WTC11 (cell line): ENCODE data around the gene PIPOX. TPM values are rescaled to one million over a fixed set of nuclear protein-coding genes. Genes with fewer than 3 reads are reported as not detected.
A peak's percentile ranks its signal among the peaks of the same experiment; 100 is the strongest.

ENCODE experiments used
- ATAC-seq: fragments of 200-7000 bp; cut with Tn5 transposase; 2 replicates; pipeline ENCODE4 v1.10.0; 2021; ENCODE audit warnings: mild to moderate bottlenecking, moderate library complexity
- CTCF ChIA-PET: fragments of 300-600 bp; sonication (Branson Sonifier 250); formaldehyde crosslinking; loops from one replicate; lab custom pipeline; 2021; ENCODE audit warnings: antibody characterized with exemption; lab: Charles Lee
- POLR2A ChIA-PET: fragments of 350-600 bp; sonication (Branson Sonifier 250); formaldehyde crosslinking; loops from one replicate; lab custom pipeline; 2021; ENCODE audit warnings: antibody characterized with exemption; lab: Charles Lee
- DNase-seq: peaks from one replicate; pipeline ENCODE4 v3.0.0; 2021; ENCODE audit warnings: low spot score
- H3K27ac Mint-ChIP-seq: 2 replicates; pipeline ENCODE4 v1.8.0; 2021; ENCODE audit warnings: mixed read lengths
- H3K27me3 Mint-ChIP-seq: 2 replicates; pipeline ENCODE4 v1.8.0; 2021; ENCODE audit warnings: low read depth, mild to moderate bottlenecking, moderate library complexity, mixed read lengths
- H3K36me3 Mint-ChIP-seq: 2 replicates; pipeline ENCODE4 v1.8.0; 2021; ENCODE audit warnings: mixed read lengths
- H3K4me1 Mint-ChIP-seq: 2 replicates; pipeline ENCODE4 v1.8.0; 2022; ENCODE audit warnings: mixed read lengths
- H3K4me3 Mint-ChIP-seq: 2 replicates; pipeline ENCODE4 v1.8.0; 2021; ENCODE audit warnings: mild to moderate bottlenecking, moderate library complexity, mixed read lengths
- H3K9me3 Mint-ChIP-seq: 2 replicates; pipeline ENCODE4 v1.8.0; 2021; ENCODE audit warnings: mixed read lengths
- AR ChIP-seq: fragments of 250-450 bp; sonication (Bioruptor Pico); IDR thresholded peaks from 2 replicates; pipeline ENCODE4 v1.9.0; 2021; ENCODE audit warnings: mild to moderate bottlenecking
- ATF2 ChIP-seq: sonication (generic); formaldehyde crosslinking; IDR thresholded peaks from 2 replicates; pipeline ENCODE4 v1.8.1; 2022; ENCODE audit warnings: low read depth, missing genetic modification reagents, borderline replicate concordance
- CBFB ChIP-seq: sonication (generic); formaldehyde crosslinking; IDR thresholded peaks from 2 replicates; pipeline ENCODE4 v1.8.1; 2022; ENCODE audit warnings: mild to moderate bottlenecking, low read depth, missing genetic modification reagents
- E2F5 ChIP-seq: sonication (generic); formaldehyde crosslinking; IDR thresholded peaks from 2 replicates; pipeline ENCODE4 v1.8.1; 2022; ENCODE audit warnings: mild to moderate bottlenecking, moderate library complexity, missing genetic modification reagents
- MYBL2 ChIP-seq: sonication (generic); formaldehyde crosslinking; IDR thresholded peaks from 2 replicates; pipeline ENCODE4 v1.8.1; 2023; ENCODE audit warnings: mild to moderate bottlenecking, moderate library complexity, missing genetic modification reagents
- NFYB ChIP-seq: sonication (generic); formaldehyde crosslinking; conservative IDR thresholded peaks from 2 replicates; pipeline ENCODE4 v1.8.0; 2022; ENCODE audit warnings: low read depth, missing genetic modification reagents
- NR2C2 ChIP-seq: sonication (generic); formaldehyde crosslinking; IDR thresholded peaks from 2 replicates; pipeline ENCODE4 v1.8.0; 2022; ENCODE audit warnings: mild to moderate bottlenecking, missing genetic modification reagents
- NR3C1 ChIP-seq: sonication (generic); formaldehyde crosslinking; conservative IDR thresholded peaks from 2 replicates; pipeline ENCODE4 v1.8.1; 2023; ENCODE audit warnings: low read depth, mild to moderate bottlenecking, missing genetic modification reagents
- OVOL2 ChIP-seq: fragments of 250-450 bp; sonication (Bioruptor Pico); IDR thresholded peaks from 2 replicates; pipeline ENCODE4 v1.9.0; 2021; ENCODE audit warnings: mild to moderate bottlenecking, borderline replicate concordance
- PRDM15 ChIP-seq: sonication (generic); formaldehyde crosslinking; IDR thresholded peaks from 2 replicates; pipeline ENCODE4 v1.8.0; 2022; ENCODE audit warnings: missing genetic modification reagents
- SP1 ChIP-seq: sonication (generic); formaldehyde crosslinking; conservative IDR thresholded peaks from 2 replicates; pipeline ENCODE4 v1.8.1; 2022; ENCODE audit warnings: missing genetic modification reagents
- STAT6 ChIP-seq: sonication (generic); formaldehyde crosslinking; conservative IDR thresholded peaks from 2 replicates; pipeline ENCODE4 v1.8.1; 2023; ENCODE audit warnings: mild to moderate bottlenecking, low read depth, missing genetic modification reagents, moderate library complexity
- TCF7 ChIP-seq: sonication (generic); formaldehyde crosslinking; IDR thresholded peaks from 2 replicates; pipeline ENCODE4 v1.8.0; 2022; ENCODE audit warnings: mild to moderate bottlenecking, low read depth, missing genetic modification reagents, moderate library complexity
- ZNF121 ChIP-seq: sonication (generic); formaldehyde crosslinking; IDR thresholded peaks from 2 replicates; pipeline ENCODE4 v1.8.0; 2023; ENCODE audit warnings: missing genetic modification reagents
- ZNF423 ChIP-seq: fragments of 250-450 bp; sonication (Bioruptor Pico); IDR thresholded peaks from 2 replicates; pipeline ENCODE4 v2.1.2; 2022; ENCODE audit warnings: mild to moderate bottlenecking, moderate library complexity
- total RNA-seq: library from RNA; stranded (reverse); gene quantifications from 3 replicates; pipeline ENCODE4 v1.2.3, GENCODE V29; 2021

The PIPOX gene
- total RNA-seq, 1 experiment from 2014 or later = 34.2 TPM

- peak overlapping the region; percentile 87; the same call in 1 of the 2 replicates for H3K27ac Mint-ChIP-seq
- TF ChIP-seq E2F5 (CRISPR knock-in tag) (no peak), CBFB (no peak), AR (no peak), ZNF423 (CRISPR knock-in tag) (0 out of 2 replicates have a peak, but pooled peaks have one; percentile 44), ATF2 (CRISPR knock-in tag) (no peak), PRDM15 (CRISPR knock-in tag) (peak; percentile 98), OVOL2 (CRISPR knock-in tag) (no peak), SP1 (CRISPR knock-in tag) (no peak), ZNF121 (no peak), TCF7 (CRISPR knock-in tag) (no peak), STAT6 (CRISPR knock-in tag) (no peak), NR2C2 (CRISPR knock-in tag) (no peak), NR3C1 (CRISPR knock-in tag) (no peak), NFYB (no peak), MYBL2 (CRISPR knock-in tag) (no peak)
- TF ChIP-seq, all 79 proteins: peak for 2
- ChIA-PET POLR2A (interaction anchor here (0.6 to 1.4 kb wide), 5 partner anchors 10 to 168 kb away, joined by 3 read pairs; no protein-coding TSS in a partner anchor), CTCF (interaction anchor here (0.9 to 5.3 kb wide), 14 partner anchors 10 to 360 kb away, joined by 3 to 34 read pairs (median 4); partner anchors contain the start of gene PIPOX)
- peak; percentile 38 for DNase-seq
- ATAC-seq = peak; percentile 79
- H3K4me3 Mint-ChIP-seq = no peak overlapping the region
- no peaks in the 10 kb centered on the region for H3K27me3 Mint-ChIP-seq
- H3K36me3 Mint-ChIP-seq = peaks cover 34% of the 10 kb centered on the region
- no peaks in the 10 kb centered on the region for H3K9me3 Mint-ChIP-seq
- peaks cover 45% of the 10 kb centered on the region for H3K4me1 Mint-ChIP-seq
Observed at GRCh38 chr17:29086628-29087332, 43.8 kb downstream of the PIPOX start.
